BLaER1 (cell line): Measurements from ENCODE around the gene SMIM35.

ENCODE experiments used
- H3K27ac ChIP-seq: shearing (Covaris generic); formaldehyde crosslinking; 2 replicates; pipeline ENCODE4 v1.8.1; 2022
- H3K27me3 ChIP-seq: shearing (Covaris generic); formaldehyde crosslinking; 2 replicates; pipeline ENCODE4 v1.8.1; 2022
- H3K36me3 ChIP-seq: shearing (Covaris generic); formaldehyde crosslinking; 2 replicates; pipeline ENCODE4 v1.8.1; 2022
- H3K4me1 ChIP-seq: shearing (Covaris generic); formaldehyde crosslinking; 2 replicates; pipeline ENCODE4 v1.8.1; 2022
- H3K4me2 ChIP-seq: shearing (Covaris generic); formaldehyde crosslinking; 2 replicates; pipeline ENCODE4 v1.8.1; 2022
- H3K4me3 ChIP-seq: shearing (Covaris generic); formaldehyde crosslinking; 2 replicates; pipeline ENCODE4 v1.8.1; 2022
- H3K9ac ChIP-seq: shearing (Covaris generic); formaldehyde crosslinking; 2 replicates; pipeline ENCODE4 v1.8.1; 2022
- H3K9me3 ChIP-seq: shearing (Covaris generic); formaldehyde crosslinking; 2 replicates; pipeline ENCODE4 v1.8.1; 2022
- H4K20me1 ChIP-seq: shearing (Covaris generic); formaldehyde crosslinking; 2 replicates; pipeline ENCODE4 v1.8.1; 2022
- Cebpa-rat ChIP-seq: shearing (Covaris generic); IDR thresholded peaks from 2 replicates; pipeline ENCODE4 v1.8.1; 2022

SMIM35 gene

GRCh38 chr11:118081241-118081958, 5.4 kb downstream of the SMIM35 start:
- H3K4me3 ChIP-seq, result no peak overlapping the region
- H3K27ac ChIP-seq, result no peak overlapping the region
- H3K36me3 ChIP-seq, result no peaks in the 10 kb centered on the region
- H3K4me2 ChIP-seq, result no peak overlapping the region
- H4K20me1 ChIP-seq, result no peaks in the 10 kb centered on the region
- H3K9ac ChIP-seq, result no peak overlapping the region
- TF ChIP-seq Cebpa-rat, result no peak
- peaks cover 10% of the 10 kb centered on the region for H3K9me3 ChIP-seq
- H3K4me1 ChIP-seq, result peaks cover 32% of the 10 kb centered on the region
- H3K27me3 ChIP-seq, result no peaks in the 10 kb centered on the region

GRCh38 chr11:118080296-118080695, 6.5 kb downstream of the SMIM35 start:
- no peak for TF ChIP-seq Cebpa-rat
- peaks cover 32% of the 10 kb centered on the region for H3K4me1 ChIP-seq
- H3K4me2 ChIP-seq, result no peak overlapping the region

GRCh38 chr11:118079491-118079890, 7.3 kb downstream of the SMIM35 start:
- no peaks in the 10 kb centered on the region for H3K9me3 ChIP-seq
- no peak for TF ChIP-seq Cebpa-rat
- no peak overlapping the region for H3K4me3 ChIP-seq
- no peak overlapping the region for H3K9ac ChIP-seq
- H3K27ac ChIP-seq, result no peak overlapping the region
- no peaks in the 10 kb centered on the region for H4K20me1 ChIP-seq
- no peaks in the 10 kb centered on the region for H3K36me3 ChIP-seq
- H3K27me3 ChIP-seq, result no peaks in the 10 kb centered on the region
- peaks cover 28% of the 10 kb centered on the region for H3K4me1 ChIP-seq
- H3K4me2 ChIP-seq, result no peak overlapping the region

More at GRCh38 chr11:118080296-118080695, 6.5 kb downstream of the SMIM35 start:
- no peak overlapping the region for H3K4me3 ChIP-seq
- no peaks in the 10 kb centered on the region for H3K9me3 ChIP-seq
- H3K27me3 ChIP-seq, result no peaks in the 10 kb centered on the region
- no peaks in the 10 kb centered on the region for H4K20me1 ChIP-seq
- H3K27ac ChIP-seq, result no peak overlapping the region
- H3K36me3 ChIP-seq, result no peaks in the 10 kb centered on the region
- H3K9ac ChIP-seq, result no peak overlapping the region

- Histone ChIP-seq H3K9ac (no peak overlapping the region), H3K4me3 (no peak overlapping the region), H3K4me1 (peaks cover 22% of the 10 kb centered on the region), H3K36me3 (no peaks in the 10 kb centered on the region), H3K27ac (no peak overlapping the region), H3K27me3 (no peaks in the 10 kb centered on the region), H3K9me3 (no peaks in the 10 kb centered on the region), H3K4me2 (no peak overlapping the region), H4K20me1 (no peaks in the 10 kb centered on the region)
- TF ChIP-seq Cebpa-rat, result no peak
These were observed 7.8 kb downstream of the SMIM35 start for GRCh38 chr11:118078911-118079411.

- Histone ChIP-seq H3K4me2 (no peak within 1 kb of the TSS), H3K27ac (no peak within 1 kb of the TSS), H4K20me1 (no peaks in the 10 kb centered on the region), H3K4me1 (peaks cover 1% of the 10 kb centered on the region; the same call in 1 of the 2 replicates), H3K9me3 (no peaks in the 10 kb centered on the region), H3K36me3 (no peaks in the 10 kb centered on the region), H3K27me3 (no peaks in the 10 kb centered on the region), H3K9ac (no peak within 1 kb of the TSS), H3K4me3 (no peak within 1 kb of the TSS)
- no peak for TF ChIP-seq Cebpa-rat
These were observed 9.9 kb downstream of the SMIM35 start, which contains the start of gene TMPRSS4 for GRCh38 chr11:118076754-118077281. TMPRSS4 (plus strand) TSS chr11:118077078; CDS start chr11:118077303, 225 bp downstream.

GRCh38 chr11:118074785-118075184, 12.0 kb downstream of the SMIM35 start:
- H3K9me3 ChIP-seq, result no peaks in the 10 kb centered on the region
- H3K4me1 ChIP-seq, result no peaks in the 10 kb centered on the region
- no peak overlapping the region for H3K27ac ChIP-seq
- H4K20me1 ChIP-seq, result no peaks in the 10 kb centered on the region
- H3K36me3 ChIP-seq, result no peaks in the 10 kb centered on the region
- H3K27me3 ChIP-seq, result no peaks in the 10 kb centered on the region
- H3K4me2 ChIP-seq, result no peak overlapping the region
- H3K4me3 ChIP-seq, result no peak overlapping the region
- TF ChIP-seq Cebpa-rat, result no peak
- H3K9ac ChIP-seq, result no peak overlapping the region

GRCh38 chr11:118074091-118074685, 12.6 kb downstream of the SMIM35 start:
- TF ChIP-seq Cebpa-rat, result no peak
- no peak overlapping the region for H3K27ac ChIP-seq
- H3K9me3 ChIP-seq, result no peaks in the 10 kb centered on the region
- no peaks in the 10 kb centered on the region for H3K36me3 ChIP-seq
- H4K20me1 ChIP-seq, result no peaks in the 10 kb centered on the region
- no peak overlapping the region for H3K4me3 ChIP-seq
- H3K9ac ChIP-seq, result no peak overlapping the region
- no peaks in the 10 kb centered on the region for H3K27me3 ChIP-seq
- H3K4me2 ChIP-seq, result no peak overlapping the region
- H3K4me1 ChIP-seq, result no peaks in the 10 kb centered on the region

GRCh38 chr11:118073554-118073953, 13.2 kb downstream of the SMIM35 start:
- H3K9me3 ChIP-seq, result no peaks in the 10 kb centered on the region
- no peaks in the 10 kb centered on the region for H3K27me3 ChIP-seq
- no peaks in the 10 kb centered on the region for H3K36me3 ChIP-seq
- no peaks in the 10 kb centered on the region for H4K20me1 ChIP-seq
- no peak overlapping the region for H3K27ac ChIP-seq
- H3K4me3 ChIP-seq, result no peak overlapping the region
- H3K9ac ChIP-seq, result no peak overlapping the region
- no peak for TF ChIP-seq Cebpa-rat
- H3K4me1 ChIP-seq, result no peaks in the 10 kb centered on the region
- no peak overlapping the region for H3K4me2 ChIP-seq

GRCh38 chr11:118071416-118072030, 15.2 kb downstream of the SMIM35 start:
- Histone ChIP-seq H3K4me3 (no peak overlapping the region), H3K4me2 (no peak overlapping the region), H3K9me3 (no peaks in the 10 kb centered on the region), H3K4me1 (no peaks in the 10 kb centered on the region), H3K27ac (no peak overlapping the region), H3K36me3 (no peaks in the 10 kb centered on the region), H4K20me1 (no peaks in the 10 kb centered on the region), H3K9ac (no peak overlapping the region), H3K27me3 (no peaks in the 10 kb centered on the region)
- TF ChIP-seq Cebpa-rat, result no peak
